HUES48 (cell line): ENCODE data around the gene PPP1R3C.

Experiments
- H3K27ac ChIP-seq: one replicate; pipeline ENCODE4 v1.7.0; 2013; ENCODE audit warnings: low read depth, low read length, inconsistent platforms
- H3K27me3 ChIP-seq: 2 replicates; pipeline ENCODE4 v1.6.1; 2013; ENCODE audit warnings: mild to moderate bottlenecking, low read length; ENCODE audit not compliant: control insufficient read depth, insufficient read depth
- H3K36me3 ChIP-seq: 2 replicates; pipeline ENCODE4 v1.6.1; 2013; ENCODE audit warnings: low read length; ENCODE audit not compliant: control insufficient read depth, insufficient read depth
- H3K4me1 ChIP-seq: 2 replicates; pipeline ENCODE4 v1.6.1; 2013; ENCODE audit warnings: mild to moderate bottlenecking, low read length; ENCODE audit not compliant: control insufficient read depth, insufficient read depth
- H3K4me3 ChIP-seq: 2 replicates; pipeline ENCODE4 v1.5.1; 2013; ENCODE audit warnings: mild to moderate bottlenecking, low read depth, low read length
- H3K9ac ChIP-seq: 2 replicates; pipeline ENCODE4 v1.6.1; 2013; ENCODE audit warnings: mild to moderate bottlenecking, low read depth, low read length, moderate library complexity
- H3K9me3 ChIP-seq: 2 replicates; pipeline ENCODE4 v1.6.1; 2013; ENCODE audit warnings: low read length; ENCODE audit not compliant: control insufficient read depth, insufficient read depth

Gene PPP1R3C

DNA sequence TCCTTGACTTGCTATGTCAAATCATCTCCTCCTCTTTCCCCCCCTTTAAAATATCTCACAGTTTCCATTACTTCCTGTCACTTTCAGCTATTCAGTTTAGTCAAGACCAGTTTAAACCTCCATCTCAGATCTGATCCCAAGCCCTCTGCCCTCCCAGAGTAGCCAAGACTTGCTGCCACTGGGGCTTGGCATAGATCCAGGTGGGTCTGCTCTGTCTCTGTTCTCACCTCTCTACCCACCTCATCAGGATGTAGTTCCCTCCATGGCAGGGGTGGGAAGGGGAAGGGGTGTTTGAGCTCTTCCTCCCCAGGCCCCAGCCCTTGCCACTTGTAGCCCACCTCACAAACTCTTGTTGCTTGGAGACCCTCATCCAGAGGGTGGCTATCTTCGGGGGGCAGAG is 22.0 kb downstream of the PPP1R3C start:
- H3K27me3 ChIP-seq: no peaks in the 10 kb centered on the region
- H3K9ac ChIP-seq: no peak overlapping the region
- H3K4me1 ChIP-seq: no peaks in the 10 kb centered on the region; the same call in 1 of the 2 replicates
- H3K9me3 ChIP-seq: no peaks in the 10 kb centered on the region
- H3K36me3 ChIP-seq: no peaks in the 10 kb centered on the region
- H3K4me3 ChIP-seq: no peak overlapping the region
- no peak overlapping the region for H3K27ac ChIP-seq

DNA sequence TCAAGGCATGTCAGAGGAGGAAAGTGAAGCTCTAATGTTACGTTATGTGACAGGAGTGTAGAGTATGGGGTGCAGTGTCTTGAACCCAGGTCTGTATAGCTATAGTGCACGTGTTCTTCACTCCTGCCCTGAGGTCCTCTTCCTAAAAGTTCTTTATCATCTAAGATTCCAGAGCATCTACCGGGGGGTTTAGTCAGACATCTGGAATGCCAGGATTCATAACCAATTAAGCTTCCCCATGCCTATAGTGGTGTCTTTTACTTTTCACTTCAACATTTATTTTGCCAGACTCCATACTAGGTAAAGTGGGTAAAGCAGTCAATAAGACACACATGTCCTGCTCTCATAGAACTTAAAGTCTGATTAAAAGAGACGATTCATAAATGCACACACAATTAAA is 22.4 kb downstream of the PPP1R3C start:
- Histone ChIP-seq H3K36me3 (no peaks in the 10 kb centered on the region), H3K27ac (no peak overlapping the region), H3K4me1 (no peaks in the 10 kb centered on the region; the same call in 1 of the 2 replicates), H3K9ac (no peak overlapping the region), H3K9me3 (no peaks in the 10 kb centered on the region), H3K27me3 (no peaks in the 10 kb centered on the region), H3K4me3 (no peak overlapping the region)

DNA sequence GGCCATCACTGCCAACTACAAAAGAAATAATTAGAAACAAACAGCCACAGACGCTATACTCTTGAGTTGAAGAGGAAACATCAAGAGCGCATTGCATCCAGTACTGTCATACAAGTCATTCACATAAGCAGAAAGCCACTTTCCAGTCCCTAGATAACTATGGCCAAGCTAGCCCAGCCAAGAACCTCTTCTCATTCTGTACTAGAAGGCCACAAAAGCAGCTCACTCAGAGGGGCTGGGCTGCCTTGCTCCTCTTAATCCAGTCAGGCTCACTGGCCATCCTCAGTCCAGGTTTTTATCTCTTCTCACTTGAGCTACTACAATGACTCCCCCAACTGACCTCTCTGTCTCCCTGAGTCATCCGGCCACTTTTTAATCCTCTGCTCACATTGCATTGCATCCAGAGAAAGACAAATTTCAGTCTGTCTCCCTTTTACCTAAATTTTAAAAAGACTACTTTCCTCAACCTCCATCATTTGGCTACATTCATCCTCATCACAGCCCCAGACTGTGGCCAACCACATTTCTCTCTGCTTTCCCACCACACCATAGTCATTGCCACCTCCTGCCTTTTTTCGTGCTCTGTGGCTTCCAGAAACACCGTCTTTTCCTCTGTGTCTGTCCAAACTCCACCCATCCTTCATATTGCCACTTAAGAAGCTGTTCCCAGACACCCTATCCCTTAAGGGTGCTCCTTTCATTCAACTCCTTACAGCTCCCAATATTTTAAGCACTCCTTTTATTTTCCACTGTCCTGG is 25.0 kb downstream of the PPP1R3C start:
- Histone ChIP-seq H3K27me3 (no peaks in the 10 kb centered on the region), H3K4me3 (no peak overlapping the region), H3K9ac (no peak overlapping the region), H3K27ac (no peak overlapping the region), H3K9me3 (no peaks in the 10 kb centered on the region), H3K36me3 (no peaks in the 10 kb centered on the region), H3K4me1 (no peaks in the 10 kb centered on the region; the same call in 1 of the 2 replicates)

DNA sequence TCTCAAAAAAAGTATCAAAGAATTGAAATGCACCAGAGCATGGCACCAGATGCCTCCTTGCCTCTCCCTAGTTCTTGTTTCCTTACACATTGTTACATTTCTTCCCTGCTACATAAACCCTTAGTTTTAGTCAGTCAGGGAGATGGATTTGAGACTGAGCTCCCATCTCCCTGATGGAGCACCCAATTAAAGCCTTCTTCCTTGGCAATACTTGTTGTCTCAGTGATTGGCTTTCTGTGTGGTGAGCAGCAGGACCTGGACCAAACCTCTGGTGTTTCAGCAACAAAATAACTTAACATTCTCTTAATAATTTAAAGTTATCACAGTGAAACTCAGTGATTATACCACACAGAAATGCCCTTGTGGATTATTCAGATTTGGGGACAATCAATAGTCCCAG is 26.9 kb downstream of the PPP1R3C start:
- H3K27me3 ChIP-seq: no peaks in the 10 kb centered on the region
- H3K36me3 ChIP-seq: no peaks in the 10 kb centered on the region
- H3K27ac ChIP-seq: no peak overlapping the region
- no peaks in the 10 kb centered on the region; the same call in 1 of the 2 replicates for H3K4me1 ChIP-seq
- H3K4me3 ChIP-seq: no peak overlapping the region
- H3K9ac ChIP-seq: no peak overlapping the region
- H3K9me3 ChIP-seq: no peaks in the 10 kb centered on the region

DNA sequence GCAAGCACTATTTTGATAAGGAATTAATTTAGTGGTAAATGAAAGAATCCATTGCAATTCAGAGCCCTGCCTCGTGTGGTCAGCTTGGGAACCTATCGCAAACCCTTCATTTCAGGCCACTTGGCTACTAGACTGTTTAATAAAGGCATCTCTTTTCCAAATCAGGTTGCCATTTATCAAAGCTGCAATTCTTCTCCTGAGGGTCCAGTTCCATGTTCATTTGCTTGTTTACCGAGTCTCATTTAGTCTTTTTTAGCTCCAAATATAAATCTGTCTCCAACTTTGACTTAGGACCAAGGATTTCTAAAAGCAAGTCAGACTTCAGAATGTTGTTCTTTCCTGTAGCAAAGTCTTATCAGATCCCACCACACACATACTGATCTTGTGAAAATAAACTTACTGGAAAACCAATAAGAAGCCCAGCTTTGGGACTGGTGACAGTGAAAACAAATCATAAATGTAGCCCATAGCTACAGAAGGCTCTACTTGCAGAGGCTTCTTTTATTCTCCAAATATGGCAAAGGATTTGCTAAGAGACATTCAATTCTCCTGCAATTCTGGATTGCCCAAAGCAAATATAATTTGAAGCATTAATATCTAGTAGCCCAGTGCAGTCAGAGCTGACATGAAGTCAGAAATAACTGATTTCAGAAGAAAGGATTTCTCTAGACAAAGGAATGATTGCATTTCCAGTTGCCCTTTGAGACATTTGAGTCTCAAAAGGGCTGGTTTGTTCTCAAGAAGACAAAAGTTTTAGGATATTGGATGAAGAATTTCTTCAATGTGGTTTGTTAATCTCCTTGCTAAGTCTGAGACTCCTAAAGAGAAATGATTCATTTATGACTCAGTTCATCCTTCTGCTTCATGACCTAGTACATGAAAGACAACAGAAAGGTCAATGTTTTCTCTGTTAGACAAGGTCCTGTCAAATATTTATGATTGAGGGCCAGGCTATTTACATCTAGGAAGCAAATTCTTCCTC is 28.0 kb downstream of the PPP1R3C start:
- Histone ChIP-seq H3K27me3 (no peaks in the 10 kb centered on the region), H3K4me3 (no peak overlapping the region), H3K9me3 (no peaks in the 10 kb centered on the region), H3K9ac (no peak overlapping the region), H3K36me3 (no peaks in the 10 kb centered on the region), H3K4me1 (no peaks in the 10 kb centered on the region; the same call in 1 of the 2 replicates), H3K27ac (no peak overlapping the region)

DNA sequence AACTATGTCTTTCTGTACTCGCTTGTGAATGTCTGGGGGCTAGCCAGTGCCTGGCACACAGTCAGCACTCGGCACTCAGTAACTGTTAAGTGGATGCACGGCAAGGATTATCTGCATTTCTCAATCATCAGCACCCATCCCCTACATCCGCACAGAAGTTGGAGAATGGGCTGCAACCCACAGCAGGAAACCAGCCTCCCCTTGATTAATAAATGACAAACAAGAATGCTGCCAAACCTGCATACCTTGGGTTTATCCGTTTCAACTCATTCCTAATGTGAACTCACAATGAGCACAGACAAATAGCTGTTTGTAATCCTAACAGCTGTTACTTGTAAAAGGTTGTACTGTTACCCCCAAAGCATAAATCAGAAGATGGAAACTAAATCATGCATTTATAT is 28.9 kb downstream of the PPP1R3C start:
- no peaks in the 10 kb centered on the region for H3K27me3 ChIP-seq
- no peaks in the 10 kb centered on the region for H3K9me3 ChIP-seq
- no peak overlapping the region for H3K4me3 ChIP-seq
- no peak overlapping the region for H3K9ac ChIP-seq
- H3K36me3 ChIP-seq: no peaks in the 10 kb centered on the region
- no peak overlapping the region for H3K27ac ChIP-seq
- no peaks in the 10 kb centered on the region; the same call in 1 of the 2 replicates for H3K4me1 ChIP-seq

DNA sequence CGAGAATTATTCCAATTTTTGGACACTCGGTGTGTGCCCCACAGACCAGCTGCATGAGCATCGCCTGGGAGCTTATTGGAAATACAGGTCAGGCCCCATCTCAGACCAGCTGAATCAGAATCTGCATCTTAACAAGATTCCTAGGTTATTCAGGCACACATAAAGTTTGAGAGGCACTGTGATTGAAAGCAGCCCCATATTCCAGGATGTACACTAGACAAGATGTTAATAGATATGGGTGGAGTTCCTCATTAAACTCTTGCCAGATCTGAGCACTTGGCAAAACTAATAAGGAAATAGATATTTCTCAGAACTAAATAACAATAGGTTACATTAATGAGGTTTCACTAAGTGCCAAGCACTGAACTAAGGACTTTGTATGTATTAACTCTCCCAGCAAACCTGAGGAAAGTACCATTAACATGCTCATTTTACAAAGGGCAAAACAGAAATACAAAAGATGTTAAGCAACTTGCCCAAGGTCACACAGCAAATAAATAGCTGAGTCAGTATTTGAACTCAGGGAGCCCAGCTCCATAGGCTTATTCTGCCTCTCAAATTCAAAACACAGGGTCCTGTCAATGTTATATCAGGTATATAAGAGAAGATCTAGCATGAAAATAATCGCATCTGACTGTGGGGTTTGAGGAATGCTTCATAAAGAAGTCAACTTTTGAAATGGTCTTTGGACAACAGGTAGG is 29.9 kb downstream of the PPP1R3C start:
- Histone ChIP-seq H3K27me3 (no peaks in the 10 kb centered on the region), H3K4me1 (no peaks in the 10 kb centered on the region), H3K4me3 (no peak overlapping the region), H3K27ac (no peak overlapping the region), H3K36me3 (no peaks in the 10 kb centered on the region), H3K9ac (no peak overlapping the region), H3K9me3 (no peaks in the 10 kb centered on the region)

DNA sequence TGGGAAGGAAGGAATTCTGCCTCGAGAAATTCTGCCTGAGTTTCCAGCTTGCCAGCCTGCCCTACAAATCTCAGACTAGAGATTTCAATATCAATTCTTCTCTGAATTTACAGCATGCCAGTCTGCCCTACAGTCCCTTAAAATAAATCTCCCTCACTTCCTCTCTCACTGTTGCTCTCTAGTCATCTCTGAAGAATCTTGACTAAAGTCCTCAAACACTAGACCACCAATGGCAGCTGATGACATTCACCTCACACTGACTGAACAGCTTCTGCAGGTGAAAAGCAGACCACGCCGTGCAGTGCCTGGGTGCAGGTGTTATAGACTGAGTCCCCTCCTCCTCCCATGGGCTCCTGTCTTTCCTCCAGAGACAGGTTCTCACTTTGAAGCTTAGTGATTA is 30.4 kb downstream of the PPP1R3C start:
- Histone ChIP-seq H3K36me3 (no peaks in the 10 kb centered on the region), H3K9ac (no peak overlapping the region), H3K4me3 (no peak overlapping the region), H3K27ac (no peak overlapping the region), H3K27me3 (no peaks in the 10 kb centered on the region), H3K4me1 (no peaks in the 10 kb centered on the region), H3K9me3 (no peaks in the 10 kb centered on the region)

DNA sequence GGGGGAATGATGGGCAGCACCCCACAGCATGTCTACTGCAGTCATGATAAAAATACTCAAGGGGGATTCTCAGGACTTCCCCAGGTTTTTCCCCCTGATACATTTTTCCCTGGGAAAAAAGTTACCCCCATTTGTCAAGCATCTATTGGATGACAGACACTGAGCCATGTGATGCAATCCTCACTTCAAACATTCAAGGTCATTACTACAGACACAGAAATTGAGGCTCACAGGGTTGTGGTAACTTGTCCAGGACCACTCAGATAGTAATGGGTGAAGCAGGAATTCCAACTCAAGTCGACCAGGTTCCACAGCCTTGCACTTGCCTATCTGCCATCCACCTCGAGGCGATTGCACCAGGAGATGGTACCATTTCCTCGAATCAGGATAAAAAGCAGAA is 31.7 kb downstream of the PPP1R3C start:
- no peaks in the 10 kb centered on the region for H3K36me3 ChIP-seq
- no peak overlapping the region for H3K4me3 ChIP-seq
- H3K27ac ChIP-seq: no peak overlapping the region
- H3K27me3 ChIP-seq: no peaks in the 10 kb centered on the region
- no peak overlapping the region for H3K9ac ChIP-seq
- H3K4me1 ChIP-seq: no peaks in the 10 kb centered on the region
- no peaks in the 10 kb centered on the region for H3K9me3 ChIP-seq

DNA sequence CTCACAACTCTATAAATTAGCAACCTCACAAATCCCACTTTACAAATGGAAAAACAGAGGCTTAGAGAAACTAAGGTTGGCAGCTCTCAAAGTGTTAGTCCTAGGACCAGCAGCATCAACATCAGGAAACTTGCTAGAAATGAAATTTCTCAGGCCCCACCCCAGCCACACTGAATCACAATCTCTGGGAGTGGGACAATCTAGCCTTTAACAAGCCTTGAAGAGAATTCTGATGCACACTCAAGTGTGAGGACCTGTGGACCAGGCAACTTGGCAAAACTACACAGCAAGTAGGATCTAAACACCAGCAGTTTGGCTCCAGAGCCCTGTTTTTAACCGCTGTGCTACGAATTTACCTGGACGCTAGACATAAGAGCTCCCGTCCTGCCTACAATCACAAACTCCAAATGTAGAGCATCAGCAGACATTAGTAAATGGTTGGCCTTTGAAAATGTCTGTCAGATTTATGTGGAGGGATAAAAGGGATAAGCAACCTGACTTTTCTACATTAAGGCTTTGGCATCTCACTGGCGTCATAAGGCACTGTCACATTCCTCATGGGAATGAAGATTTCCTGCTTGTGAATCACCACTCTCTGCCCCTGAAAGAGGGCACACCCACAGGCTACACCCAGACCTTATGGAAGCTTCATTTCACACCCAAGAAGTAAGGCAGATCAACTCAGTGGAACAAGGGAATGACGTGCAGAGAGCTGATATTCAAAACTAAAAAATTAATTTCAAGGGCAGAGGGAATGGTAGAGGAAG is 34.5 kb downstream of the PPP1R3C start:
- Histone ChIP-seq H3K27me3 (no peaks in the 10 kb centered on the region), H3K9me3 (no peaks in the 10 kb centered on the region), H3K36me3 (no peaks in the 10 kb centered on the region), H3K9ac (no peak overlapping the region), H3K4me1 (no peaks in the 10 kb centered on the region), H3K27ac (no peak overlapping the region), H3K4me3 (no peak overlapping the region)
